Measurements from ENCODE around the gene PDCD7. TPM values are rescaled to one million over a fixed set of nuclear protein-coding genes. Genes with fewer than 3 reads are reported as not detected.

The PDCD7 gene
- total RNA-seq, 1 donor from 2014 or later: 13.6 TPM

GRCh38 chr15:65165875-65166274 lies 32.3 kb upstream of the PDCD7 start:
- Mint-ChIP-seq H3K27me3 (ENCODE audit: unreplicated experiment) (no peaks in the 10 kb centered on the region), H3K4me3 (ENCODE audit: unreplicated experiment) (no peak overlapping the region), H3K36me3 (ENCODE audit: unreplicated experiment) (no peaks in the 10 kb centered on the region), H3K27ac (ENCODE audit: unreplicated experiment) (no peak overlapping the region), H3K4me1 (ENCODE audit: low read depth, unreplicated experiment) (no peaks in the 10 kb centered on the region), H3K9me3 (ENCODE audit: unreplicated experiment) (no peaks in the 10 kb centered on the region)
- DNase-seq: no peak
- no peak for TF ChIP-seq CTCF (IDR thresholded peaks at IDR 0.05; ENCODE audit: partially characterized antibody, unreplicated experiment)

- no peak for TF ChIP-seq CTCF (IDR thresholded peaks at IDR 0.05; ENCODE audit: partially characterized antibody, unreplicated experiment)
- Mint-ChIP-seq H3K27me3 (ENCODE audit: unreplicated experiment) (no peaks in the 10 kb centered on the region), H3K27ac (ENCODE audit: unreplicated experiment) (no peak overlapping the region), H3K4me1 (ENCODE audit: low read depth, unreplicated experiment) (no peaks in the 10 kb centered on the region), H3K36me3 (ENCODE audit: unreplicated experiment) (no peaks in the 10 kb centered on the region), H3K9me3 (ENCODE audit: unreplicated experiment) (no peaks in the 10 kb centered on the region), H3K4me3 (ENCODE audit: unreplicated experiment) (no peak overlapping the region)
- DNase-seq: no peak
These were observed 30.5 kb upstream of the PDCD7 start for GRCh38 chr15:65164139-65164538.

- DNase-seq: no peak
- Mint-ChIP-seq H3K27me3 (ENCODE audit: unreplicated experiment) (no peaks in the 10 kb centered on the region), H3K9me3 (ENCODE audit: unreplicated experiment) (no peaks in the 10 kb centered on the region), H3K4me1 (ENCODE audit: low read depth, unreplicated experiment) (no peaks in the 10 kb centered on the region), H3K4me3 (ENCODE audit: unreplicated experiment) (no peak overlapping the region), H3K27ac (ENCODE audit: unreplicated experiment) (no peak overlapping the region), H3K36me3 (ENCODE audit: unreplicated experiment) (no peaks in the 10 kb centered on the region)
- TF ChIP-seq CTCF (IDR thresholded peaks at IDR 0.05; ENCODE audit: partially characterized antibody, unreplicated experiment): no peak
These were observed 29.4 kb upstream of the PDCD7 start for GRCh38 chr15:65163041-65163440.

GRCh38 chr15:65156692-65157091 lies 23.1 kb upstream of the PDCD7 start:
- Mint-ChIP-seq H3K4me1 (ENCODE audit: low read depth, unreplicated experiment) (no peaks in the 10 kb centered on the region), H3K9me3 (ENCODE audit: unreplicated experiment) (no peaks in the 10 kb centered on the region), H3K27me3 (ENCODE audit: unreplicated experiment) (no peaks in the 10 kb centered on the region), H3K4me3 (ENCODE audit: unreplicated experiment) (no peak overlapping the region), H3K36me3 (ENCODE audit: unreplicated experiment) (no peaks in the 10 kb centered on the region), H3K27ac (ENCODE audit: unreplicated experiment) (no peak overlapping the region)
- DNase-seq: no peak
- TF ChIP-seq CTCF (IDR thresholded peaks at IDR 0.05; ENCODE audit: partially characterized antibody, unreplicated experiment): no peak

- H3K4me1 Mint-ChIP-seq (ENCODE audit: low read depth, unreplicated experiment): no peaks in the 10 kb centered on the region
- no peak overlapping the region for H3K27ac Mint-ChIP-seq (ENCODE audit: unreplicated experiment)
- no peaks in the 10 kb centered on the region for H3K36me3 Mint-ChIP-seq (ENCODE audit: unreplicated experiment)
These were observed 21.1 kb upstream of the PDCD7 start for GRCh38 chr15:65154720-65155119.

More at GRCh38 chr15:65154720-65155119, 21.1 kb upstream of the PDCD7 start:
- Mint-ChIP-seq H3K27me3 (ENCODE audit: unreplicated experiment) (no peaks in the 10 kb centered on the region), H3K9me3 (ENCODE audit: unreplicated experiment) (no peaks in the 10 kb centered on the region), H3K4me3 (ENCODE audit: unreplicated experiment) (no peak overlapping the region)
- no peak for TF ChIP-seq CTCF (IDR thresholded peaks at IDR 0.05; ENCODE audit: partially characterized antibody, unreplicated experiment)
- no peak for DNase-seq

All from glutamatergic neuron (in vitro differentiated cells).